Tongue (tissue), 2 donors: ENCODE results near the gene ALKBH1. TPM values are rescaled to one million over a fixed set of nuclear protein-coding genes. Genes with fewer than 3 reads are reported as not detected.
A peak's percentile ranks its signal among the peaks of the same experiment; 100 is the strongest.
"Not testable (repeated sequence)": the region's sequence is repeated elsewhere in the genome, so short reads cannot be mapped to it uniquely, and the experiment has no call there.

Experiments
- DNase-seq: peaks from one replicate; pipeline ENCODE4 v3.0.0-alpha.2; 2015
- total RNA-seq: library from RNA; depleted of rRNA; stranded (reverse); fragments of >200 nt; gene quantifications from one replicate; pipeline ENCODE4 v1.2.3, GENCODE V29; 2014

The ALKBH1 gene
- total RNA-seq, 1 donor from 2014 or later, result 14.8 TPM

DNA sequence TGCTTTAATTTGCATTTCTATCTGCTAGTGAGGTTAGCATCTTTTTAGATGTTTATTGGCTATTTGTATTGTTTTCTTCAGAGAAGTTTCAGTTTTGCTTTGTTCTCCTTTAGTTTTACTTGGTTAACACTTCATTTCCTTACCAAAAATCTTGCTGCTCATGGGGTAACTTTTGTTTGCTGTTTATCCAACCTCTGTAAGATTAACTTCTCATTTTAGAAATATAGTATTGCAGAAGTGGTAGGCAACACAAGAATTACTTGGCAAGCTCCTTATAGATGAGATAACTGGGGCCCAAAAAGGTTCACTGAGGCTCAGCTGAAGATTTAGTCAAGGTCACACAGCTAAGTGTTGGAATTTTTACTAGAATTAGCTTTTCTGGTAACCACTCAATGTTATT is 40.5 kb downstream of the ALKBH1 start:
- DNase-seq, result no peak

DNA sequence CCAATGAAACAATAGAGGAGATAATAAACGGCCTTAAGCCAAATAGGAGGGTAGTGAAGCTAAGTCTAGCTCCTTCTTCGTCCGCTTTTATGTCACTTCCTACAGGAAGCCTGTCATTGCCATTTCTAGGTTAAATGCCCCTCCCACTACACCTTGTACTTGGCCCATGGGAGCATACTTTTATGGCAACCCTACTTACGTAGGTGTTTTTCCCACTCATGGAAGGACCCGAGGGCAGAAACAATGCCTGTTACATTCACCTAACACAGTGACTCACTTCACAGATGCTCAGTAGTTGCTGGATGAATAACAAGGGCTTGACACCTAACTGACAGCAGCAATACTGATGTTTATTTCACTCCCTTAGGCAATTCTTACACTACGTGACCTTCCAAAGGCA is 44.5 kb downstream of the ALKBH1 start:
- no peak for DNase-seq

DNA sequence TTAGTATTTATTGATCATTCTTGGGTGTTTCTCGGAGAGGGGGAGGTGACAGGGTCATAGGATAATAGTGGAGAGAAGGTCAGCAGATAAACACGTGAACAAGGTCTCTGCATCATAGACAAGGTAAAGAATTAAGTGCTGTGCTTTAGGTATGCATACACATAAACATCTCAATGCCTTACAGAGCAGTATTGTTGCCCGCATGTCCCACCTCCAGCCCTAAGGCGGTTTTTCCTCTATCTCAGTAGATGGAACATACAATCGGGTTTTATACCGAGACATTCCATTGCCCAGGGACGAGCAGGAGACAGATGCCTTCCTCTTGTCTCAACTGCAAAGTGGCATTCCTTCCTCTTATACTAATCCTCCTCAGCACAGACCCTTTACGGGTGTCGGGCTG is 46.3 kb downstream of the ALKBH1 start:
- DNase-seq, result not testable (repeated sequence)

DNA sequence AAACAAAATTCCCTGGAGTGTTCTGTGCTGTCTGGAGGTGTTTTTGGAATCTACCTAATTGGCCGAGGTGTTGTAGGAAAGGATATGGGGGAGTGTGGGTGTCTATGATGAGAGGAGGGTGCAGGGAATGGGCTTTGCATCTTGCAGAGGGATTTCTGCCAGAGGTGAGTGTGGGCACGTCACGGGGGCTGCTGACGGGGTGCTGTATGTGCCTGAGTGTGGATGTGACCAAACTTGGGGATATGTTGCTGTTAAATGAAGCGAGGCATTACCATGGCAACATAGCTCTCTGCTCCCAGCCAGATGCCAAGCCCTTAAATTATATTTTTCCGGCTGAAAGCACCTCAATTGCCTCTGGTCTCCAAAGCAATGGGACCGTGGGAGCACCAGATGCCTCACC is 47.1 kb downstream of the ALKBH1 start:
- peak; percentile 22 for DNase-seq

DNA sequence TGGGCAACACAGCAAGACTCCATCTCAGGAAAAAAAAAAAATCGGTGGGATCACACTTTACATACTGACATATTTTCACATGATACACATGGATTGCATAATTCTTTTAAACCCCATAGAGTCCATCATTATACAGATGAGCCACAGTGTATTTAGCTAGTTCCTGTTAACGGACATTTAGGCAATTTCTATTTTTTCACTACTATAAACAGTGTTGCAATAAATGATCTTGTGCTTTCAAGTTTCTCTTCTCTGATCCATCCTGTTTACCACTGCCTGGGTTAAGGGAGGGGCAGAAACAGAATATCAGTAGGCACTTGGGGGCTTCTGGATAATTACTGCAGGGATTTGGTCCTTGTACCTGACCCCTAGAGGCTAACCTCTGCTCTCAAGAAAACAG is 48.0 kb downstream of the ALKBH1 start:
- no peak for DNase-seq

DNA sequence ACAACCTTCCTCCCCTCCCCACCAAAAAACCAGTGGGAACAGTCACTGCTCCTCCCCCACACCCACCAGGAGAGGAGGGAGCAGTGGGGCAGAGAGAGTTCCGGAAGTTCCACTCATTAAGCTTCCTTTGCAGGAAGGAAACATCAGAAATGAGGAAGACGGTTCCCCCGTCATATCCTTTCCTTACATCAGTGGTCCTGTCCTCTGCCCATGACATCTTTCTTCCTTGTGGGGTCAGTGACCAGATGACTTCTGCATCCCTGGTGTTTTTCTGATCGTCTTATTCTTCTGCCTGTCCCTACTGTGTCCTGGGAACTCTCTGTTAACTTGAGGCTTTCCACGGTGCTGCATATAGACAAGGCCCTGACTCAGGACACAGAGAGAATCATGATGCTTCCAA is 50.5 kb downstream of the ALKBH1 start:
- DNase-seq, result no peak

DNA sequence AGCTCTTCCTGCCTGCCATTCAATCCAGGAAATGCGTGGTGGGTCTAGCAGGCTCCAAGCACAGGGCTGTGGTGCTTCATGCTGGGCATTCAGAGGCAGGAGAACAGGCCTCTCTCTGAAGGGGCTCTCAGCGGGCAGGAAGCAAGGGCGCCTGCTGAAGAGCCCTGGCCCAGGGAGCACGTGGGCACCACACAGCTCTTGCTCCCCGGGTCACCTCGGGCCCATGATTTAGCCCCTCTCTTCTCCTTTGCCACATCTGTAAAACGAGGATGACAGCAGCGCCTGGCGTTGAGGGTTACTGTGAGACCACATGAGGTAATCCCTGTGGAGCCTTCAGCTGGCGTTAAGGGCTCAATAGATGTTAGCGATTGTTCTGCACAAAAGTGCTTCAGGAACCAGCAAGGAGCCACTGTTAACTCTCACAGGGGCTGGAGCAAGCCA is 53.8 kb downstream of the ALKBH1 start:
- no peak for DNase-seq

DNA sequence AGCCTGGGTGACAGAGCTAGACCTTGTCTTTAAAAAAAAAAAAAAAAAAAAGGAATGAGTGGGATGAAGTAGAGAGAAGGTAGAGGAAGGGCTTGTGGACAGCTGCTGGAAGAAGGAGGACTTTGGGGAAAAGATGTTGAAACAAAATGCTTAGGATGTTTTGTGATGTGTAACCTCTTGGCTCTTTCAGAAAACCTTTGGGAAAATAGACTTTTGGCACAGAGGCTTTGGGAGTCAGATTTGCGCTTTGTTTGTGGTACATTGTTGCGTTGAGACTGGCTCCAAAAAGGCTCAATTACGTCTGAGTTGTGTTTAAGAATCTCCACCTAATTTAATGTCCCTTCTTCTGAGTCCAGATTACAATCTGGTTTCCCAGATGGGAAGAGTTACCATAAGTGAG is 58.5 kb downstream of the ALKBH1 start:
- no peak for DNase-seq

DNA sequence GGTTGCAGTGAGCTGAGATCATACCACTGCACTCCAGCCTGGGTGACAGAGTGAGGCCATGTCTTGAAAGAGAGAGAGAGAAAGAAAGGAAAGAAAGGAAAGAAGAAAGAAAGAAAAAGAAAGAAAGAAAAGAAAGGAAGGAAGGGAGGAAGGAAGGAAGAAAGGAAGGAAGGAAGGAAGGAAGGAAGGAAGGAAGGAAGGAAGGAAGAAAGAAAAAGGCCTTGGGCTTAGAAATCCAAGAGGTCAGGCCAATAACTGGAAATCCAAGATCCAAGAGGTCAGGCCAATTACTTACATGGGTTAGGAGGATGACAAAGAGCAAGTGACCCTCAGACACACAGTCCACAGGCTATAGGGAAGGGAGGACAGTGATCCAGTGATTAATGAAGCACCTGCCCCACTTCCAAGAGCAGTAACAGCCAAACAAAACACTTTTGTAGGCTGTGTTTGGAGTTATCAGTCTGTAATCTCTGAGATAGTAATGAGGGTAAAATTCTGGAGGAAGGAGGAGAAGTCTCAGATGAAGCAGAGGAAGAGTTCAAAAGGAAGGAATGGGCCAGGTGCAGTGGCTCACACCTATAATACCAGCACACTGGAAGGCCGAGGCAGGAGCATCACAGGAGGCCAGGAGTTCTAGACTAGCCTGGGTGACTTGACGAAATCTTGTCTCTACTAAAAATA is 59.2 kb downstream of the ALKBH1 start:
- no peak for DNase-seq

DNA sequence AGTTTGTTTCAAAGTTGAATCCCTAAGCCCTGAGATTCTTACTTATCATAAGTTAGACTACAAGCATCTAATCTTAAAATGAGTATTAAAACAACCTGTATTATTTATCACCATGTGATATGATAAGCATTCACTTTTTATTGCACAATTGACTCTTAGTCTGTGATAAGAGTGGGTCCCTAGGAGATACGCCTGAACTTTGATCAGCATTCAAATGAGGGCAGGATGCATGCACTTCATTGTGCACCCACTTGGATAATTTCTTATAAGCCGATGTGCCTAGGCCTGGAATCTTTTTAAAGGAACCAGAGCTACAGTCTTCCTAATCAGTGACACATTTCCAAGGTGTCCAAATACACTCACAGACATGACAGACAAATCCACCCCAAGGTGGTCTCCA is 60.0 kb downstream of the ALKBH1 start:
- no peak for DNase-seq

DNA sequence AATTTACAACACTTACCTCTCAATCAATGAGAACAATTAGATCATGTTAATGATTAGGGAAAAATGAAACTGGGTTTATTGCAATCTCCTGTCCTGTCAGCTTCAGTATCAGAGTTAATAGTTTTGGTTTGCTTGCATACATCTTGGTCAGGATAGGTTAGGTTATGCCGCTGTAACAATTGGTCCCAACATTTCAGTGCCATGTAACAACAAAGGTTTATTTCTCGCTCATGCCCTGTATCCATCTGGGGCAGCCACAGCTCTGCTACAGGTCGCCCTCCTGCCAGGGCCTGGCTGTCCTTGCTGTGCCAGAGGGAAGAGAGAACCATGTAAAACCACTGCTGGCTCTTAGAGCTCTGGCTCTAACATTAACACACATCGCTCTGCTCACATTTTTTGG is 60.9 kb downstream of the ALKBH1 start:
- no peak for DNase-seq

DNA sequence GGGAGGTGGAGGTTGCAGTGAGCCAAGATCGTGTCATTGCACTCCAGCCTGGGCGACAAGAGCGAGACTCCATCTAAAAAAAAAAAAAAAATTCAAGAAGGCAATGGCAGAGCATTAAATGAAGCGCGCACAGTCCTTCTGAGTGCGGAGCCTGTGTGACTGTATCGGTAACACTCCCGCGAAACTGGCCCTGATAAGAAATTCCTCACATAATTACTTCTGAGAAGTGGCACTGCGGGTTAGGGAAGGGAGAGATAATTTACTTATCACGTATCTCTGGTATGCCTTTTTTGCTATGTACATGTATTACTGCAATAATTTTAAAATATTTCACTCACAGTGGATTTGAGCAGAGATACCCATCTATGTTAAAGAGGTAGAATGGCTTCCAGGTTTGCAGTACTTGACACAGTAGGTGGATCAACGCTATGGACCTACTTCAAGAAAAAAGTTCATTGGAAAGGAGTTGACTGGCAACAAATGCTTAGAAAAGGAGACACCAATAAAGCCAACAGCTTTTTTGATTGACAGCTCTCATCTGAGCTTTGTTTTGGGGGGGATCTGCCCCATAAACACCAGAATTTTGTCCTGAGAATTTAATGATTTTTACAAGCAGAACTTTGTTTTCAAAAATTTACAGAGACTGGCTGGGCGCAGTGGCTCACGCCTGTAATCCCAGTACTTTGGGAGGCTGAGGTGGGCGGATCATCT is 62.1 kb downstream of the ALKBH1 start:
- no peak for DNase-seq

DNA sequence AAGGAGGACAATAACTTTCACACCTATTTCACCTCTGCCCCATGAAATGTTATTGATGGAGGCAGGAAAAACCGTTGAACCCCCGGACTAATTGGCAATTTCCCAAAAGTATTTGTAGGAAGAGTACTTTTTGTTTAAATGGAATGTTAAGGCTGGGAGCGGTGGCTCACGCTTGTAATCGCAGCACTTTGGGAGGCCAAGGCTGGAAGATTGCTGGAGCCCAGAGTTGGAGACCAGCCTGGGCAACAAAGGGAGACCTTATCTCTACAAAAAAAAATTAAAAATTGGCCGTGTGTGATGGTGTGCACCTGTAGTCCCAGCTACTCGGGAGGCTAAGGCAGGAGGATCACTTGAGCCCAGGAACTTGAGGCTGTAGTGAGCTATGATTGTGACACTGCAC is 65.4 kb downstream of the ALKBH1 start:
- DNase-seq, result no peak

DNA sequence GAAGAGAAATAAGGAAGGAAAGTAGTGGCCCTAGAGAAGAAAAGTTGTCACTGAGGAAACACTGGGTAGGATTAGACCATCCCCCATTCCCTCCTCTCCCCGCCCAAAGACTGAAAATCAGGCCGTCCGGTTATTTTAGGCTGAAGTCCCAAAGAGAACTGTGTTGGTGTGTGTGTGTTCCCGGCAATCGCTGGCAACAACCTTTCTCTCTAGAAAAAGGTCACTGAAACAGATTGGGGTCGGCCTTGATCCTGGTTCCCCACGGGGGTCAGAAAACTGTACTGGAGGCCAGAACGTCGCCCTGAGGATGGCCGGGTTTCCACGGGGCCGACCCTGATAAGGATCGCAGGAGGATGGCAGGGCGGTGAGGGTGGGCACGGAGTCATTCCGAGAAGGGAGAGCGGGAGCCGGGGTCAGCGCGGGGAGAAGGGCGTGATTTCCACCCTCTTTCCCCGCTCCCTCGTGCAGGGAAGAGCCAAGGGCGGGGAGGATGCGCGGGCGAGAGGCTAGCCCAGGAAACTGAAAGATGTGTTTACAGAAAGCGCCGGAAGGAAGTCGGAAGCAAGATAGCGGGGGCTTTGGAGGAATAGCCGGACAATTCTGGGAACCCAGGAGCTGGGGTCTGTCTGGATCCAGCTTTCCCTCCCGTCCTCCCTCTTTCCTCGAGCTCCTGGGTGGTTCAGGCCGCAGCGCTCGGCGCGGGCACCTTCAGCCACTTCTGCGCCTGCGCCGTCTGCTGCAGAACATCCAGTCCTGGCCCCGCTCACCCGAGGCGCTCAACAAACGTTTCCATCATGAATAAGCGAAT is 66.1 kb downstream of the ALKBH1 start:
- DNase-seq, result peak; percentile 80

DNA sequence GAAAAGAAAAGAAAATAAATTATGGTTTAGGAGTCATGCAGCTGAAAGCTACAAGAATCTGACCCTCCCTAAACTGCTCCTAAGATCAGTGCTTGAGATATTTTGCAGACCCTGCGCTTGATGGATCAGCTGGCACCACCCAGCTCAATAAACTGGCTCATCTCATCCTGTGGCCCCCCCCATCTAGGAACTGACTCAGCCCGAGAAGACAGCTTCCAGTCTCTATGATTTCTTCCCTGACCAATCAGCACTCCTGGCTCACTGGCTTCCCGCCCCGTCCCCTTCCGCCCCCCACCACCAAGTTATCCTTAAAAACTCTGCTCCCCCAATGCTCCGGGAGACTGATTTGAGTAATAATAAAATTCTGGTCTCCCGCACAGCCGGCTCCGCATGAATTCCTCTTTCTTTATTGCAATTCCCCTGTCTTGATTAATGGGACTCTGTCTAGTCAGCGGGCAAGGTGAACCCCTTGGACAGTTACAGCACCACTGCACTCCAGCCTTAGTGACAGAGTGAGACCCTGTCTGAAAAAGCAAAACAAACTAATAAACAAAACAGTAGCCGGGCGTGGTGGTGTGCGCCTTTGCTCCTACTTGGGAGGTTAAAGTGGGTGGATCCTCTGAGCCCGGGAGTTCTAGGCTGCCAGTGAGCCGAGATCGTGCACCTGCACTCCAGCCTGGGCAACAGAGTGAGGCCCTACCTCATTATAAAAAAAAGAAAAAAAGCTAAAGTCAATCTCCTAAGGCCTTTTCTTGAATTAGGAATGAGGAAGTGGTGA is 66.9 kb downstream of the ALKBH1 start:
- no peak for DNase-seq

DNA sequence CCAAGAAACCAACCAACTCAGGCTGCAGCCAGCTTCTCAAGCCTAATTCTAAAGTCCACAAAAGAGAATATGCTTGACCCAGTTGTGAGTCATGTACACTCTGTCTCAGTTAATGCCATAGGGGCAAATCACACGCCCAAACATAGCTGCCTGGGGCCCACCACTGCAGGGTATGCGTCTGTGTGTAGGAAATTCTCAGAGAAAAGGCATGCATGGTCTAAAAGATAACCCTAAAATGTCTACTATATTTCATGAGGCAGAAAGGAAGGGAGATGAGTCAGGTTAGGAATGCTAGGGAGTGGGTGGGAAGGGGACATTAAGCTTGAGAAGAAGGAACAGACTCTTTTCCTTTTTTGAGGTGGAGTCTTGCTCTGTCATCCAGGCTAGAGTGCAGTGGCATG is 69.1 kb downstream of the ALKBH1 start:
- DNase-seq, result no peak

DNA sequence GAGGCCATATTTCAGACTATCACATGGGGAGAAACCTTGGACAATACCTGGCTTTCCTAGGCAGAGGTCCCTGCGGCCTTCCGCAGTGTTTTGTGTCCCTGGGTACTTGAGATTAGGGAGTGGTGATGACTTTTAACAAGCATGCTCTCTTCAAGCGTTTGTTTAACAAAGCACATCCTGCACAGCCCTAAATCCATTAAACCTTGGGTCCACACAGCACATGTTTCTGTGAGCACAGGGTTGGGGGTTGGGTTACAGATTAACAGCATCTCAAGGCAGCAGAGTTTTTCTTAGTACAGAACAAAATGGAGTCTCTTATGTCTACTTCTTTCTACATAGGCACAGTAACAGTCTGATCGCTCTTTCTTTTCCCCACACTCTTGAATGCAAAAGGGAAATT is 72.0 kb downstream of the ALKBH1 start:
- peak; percentile 32 for DNase-seq

DNA sequence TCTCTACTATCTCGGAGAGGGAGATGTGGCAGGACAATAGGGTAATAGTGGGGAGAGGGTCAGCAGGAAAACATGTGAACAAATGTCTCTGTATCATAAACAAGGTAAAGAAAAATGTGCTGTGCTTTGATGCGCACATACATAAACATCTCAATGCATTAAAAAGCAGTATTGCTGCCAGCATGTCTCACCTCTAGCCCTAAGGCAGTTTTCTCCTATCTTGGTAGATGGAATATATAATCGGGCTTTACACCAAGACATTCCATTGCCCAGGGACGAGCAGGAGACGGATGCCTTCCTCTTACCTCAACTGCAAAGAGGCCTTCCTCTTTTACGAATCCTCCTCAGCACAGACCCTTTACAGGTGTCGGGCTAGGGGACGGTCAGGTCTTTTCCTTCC is 72.4 kb downstream of the ALKBH1 start:
- not testable (repeated sequence) for DNase-seq

DNA sequence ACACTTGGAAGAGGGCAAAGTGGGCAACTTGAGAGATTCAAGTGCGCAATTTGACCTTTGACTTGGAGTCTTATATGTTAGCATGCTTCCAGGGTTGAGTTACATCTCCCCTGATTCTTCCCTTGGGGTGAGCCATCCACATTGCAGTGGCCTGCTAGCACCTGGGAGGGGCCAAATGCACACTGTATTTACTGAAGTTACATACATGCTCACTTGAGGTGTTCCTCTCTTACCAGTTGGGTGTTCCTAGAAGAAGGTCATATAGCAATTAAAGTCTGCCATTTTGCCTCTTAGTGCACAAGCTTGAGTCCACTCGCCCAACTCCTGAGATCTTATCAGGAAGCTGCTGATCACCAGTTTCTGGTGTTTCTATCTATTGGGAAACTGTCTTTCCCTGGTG is 77.7 kb downstream of the ALKBH1 start:
- DNase-seq, result no peak

DNA sequence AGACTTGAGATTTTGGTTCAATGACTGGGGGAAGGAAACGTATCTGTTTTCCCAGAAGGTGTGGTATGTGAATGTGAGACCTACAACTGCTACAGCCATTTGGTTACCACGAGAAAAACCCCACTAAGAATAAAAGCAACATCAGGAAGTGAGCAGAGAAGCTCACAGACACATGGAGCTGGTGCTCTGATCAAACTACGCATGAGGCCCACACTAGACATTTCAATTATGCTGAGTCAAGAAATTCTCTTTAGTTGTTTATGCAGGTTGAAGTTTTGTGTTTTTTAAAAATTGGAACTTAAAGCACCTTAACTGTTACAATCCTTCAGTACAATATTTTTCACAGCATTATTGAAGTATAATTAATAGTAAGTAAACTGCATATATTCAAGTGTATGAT is 82.5 kb downstream of the ALKBH1 start:
- DNase-seq, result no peak

DNA sequence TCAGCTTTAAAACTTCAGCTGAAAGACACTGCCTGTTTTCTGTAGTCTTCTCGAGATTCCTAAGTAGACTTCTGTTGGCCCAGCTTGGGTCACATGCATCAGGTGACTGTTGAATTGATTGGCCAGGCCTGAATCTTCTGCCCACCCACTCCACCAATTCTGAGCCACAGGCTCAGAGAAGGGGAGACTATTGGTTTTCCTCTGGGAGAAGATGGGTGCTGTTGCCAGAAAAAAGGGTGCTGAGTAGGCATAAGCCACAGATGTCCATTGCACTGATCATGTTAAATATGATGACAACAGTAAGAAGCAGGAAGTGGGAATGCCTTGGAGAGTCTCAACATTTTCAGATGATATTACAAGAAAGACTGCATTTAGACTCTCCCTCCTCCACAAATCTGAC is 84.6 kb downstream of the ALKBH1 start:
- DNase-seq, result no peak
